DOHH2 (cell line): ENCODE results near the gene CBX3.

Source experiments
- H3F3A ChIP-seq: fragments of 200-600 bp; sonication (generic), shearing (Covaris generic); 2 replicates; pipeline ENCODE4 v1.6.0; 2016; ENCODE audit warnings: antibody characterized with exemption, mild to moderate bottlenecking; ENCODE audit not compliant: control insufficient read depth, insufficient read depth
- H3K27ac ChIP-seq: fragments of 200-600 bp; sonication (generic); 2 replicates; pipeline ENCODE4 v1.5.1; 2014; ENCODE audit warnings: low read depth, mild to moderate bottlenecking, low read length, moderate library complexity
- H3K27me3 ChIP-seq: fragments of 200-600 bp; sonication (generic); 2 replicates; pipeline ENCODE4 v1.6.1; 2014; ENCODE audit warnings: mild to moderate bottlenecking, low read length, mixed read lengths; ENCODE audit not compliant: control insufficient read depth
- H3K36me3 ChIP-seq: fragments of 200-600 bp; sonication (generic); 2 replicates; pipeline ENCODE4 v1.6.1; 2014; ENCODE audit warnings: mild to moderate bottlenecking, low read length, moderate library complexity, mixed read lengths; ENCODE audit not compliant: control insufficient read depth
- H3K4me1 ChIP-seq: fragments of 200-600 bp; sonication (generic); 2 replicates; pipeline ENCODE4 v1.6.1; 2014; ENCODE audit warnings: mild to moderate bottlenecking, low read length, mixed read lengths; ENCODE audit not compliant: control insufficient read depth
- H3K4me2 ChIP-seq: fragments of 200-600 bp; sonication (generic); 2 replicates; pipeline ENCODE4 v1.6.0; 2014; ENCODE audit warnings: mild to moderate bottlenecking, low read length, moderate library complexity
- H3K4me3 ChIP-seq: fragments of 200-600 bp; sonication (generic); 2 replicates; pipeline ENCODE4 v1.5.1; 2014; ENCODE audit warnings: mild to moderate bottlenecking, low read length, mixed read lengths
- H3K79me2 ChIP-seq: fragments of 200-600 bp; sonication (generic); 2 replicates; pipeline ENCODE4 v1.6.1; 2014; ENCODE audit warnings: mild to moderate bottlenecking, low read length, mixed read lengths; ENCODE audit not compliant: control insufficient read depth
- H3K9me2 ChIP-seq: fragments of 200-600 bp; sonication (generic); replicated peaks from 2 replicates; pipeline ENCODE4 v1.6.1; 2014; ENCODE audit warnings: mild to moderate bottlenecking, low read length, mixed read lengths; ENCODE audit not compliant: control insufficient read depth
- H3K9me3 ChIP-seq: fragments of 200-600 bp; sonication (generic); 2 replicates; pipeline ENCODE4 v1.6.1; 2014; ENCODE audit warnings: antibody characterized with exemption, low read length, mixed read lengths; ENCODE audit not compliant: control insufficient read depth, insufficient read depth
- H4K20me1 ChIP-seq: fragments of 200-600 bp; sonication (generic); 2 replicates; pipeline ENCODE4 v1.6.0; 2014; ENCODE audit warnings: low read depth, mild to moderate bottlenecking, antibody characterized with exemption, low read length, moderate library complexity; ENCODE audit not compliant: control insufficient read depth, insufficient read depth
- CTCF ChIP-seq: fragments of 200-600 bp; sonication (generic); IDR thresholded peaks from one replicate; pipeline ENCODE4 v1.5.1; 2014; ENCODE audit warnings: antibody characterized with exemption, mild to moderate bottlenecking, low read depth, low read length; ENCODE audit not compliant: poor library complexity, severe bottlenecking
- EZH2phosphoT487 ChIP-seq: fragments of 200-600 bp; sonication (generic); IDR thresholded peaks from 2 replicates; pipeline ENCODE4 v1.6.1; 2017; ENCODE audit warnings: borderline replicate concordance, mild to moderate bottlenecking, antibody characterized with exemption, low read length, moderate library complexity, mixed read lengths

Gene CBX3

GRCh38 chr7:26216049-26216448, 14.5 kb downstream of the CBX3 start:
- Histone ChIP-seq H3K4me2 (no peak overlapping the region), H3K36me3 (peaks cover 22% of the 10 kb centered on the region), H3K9me2 (no peaks in the 10 kb centered on the region), H3K27ac (no peak overlapping the region), H3K79me2 (no peaks in the 10 kb centered on the region), H4K20me1 (no peaks in the 10 kb centered on the region), H3K27me3 (peaks cover 3% of the 10 kb centered on the region; the same call in 1 of the 2 replicates), H3K9me3 (no peaks in the 10 kb centered on the region), H3K4me1 (peaks cover 19% of the 10 kb centered on the region), H3K4me3 (no peak overlapping the region), H3F3A (peaks cover 55% of the 10 kb centered on the region)
- TF ChIP-seq EZH2phosphoT487, result no peak
- TF ChIP-seq CTCF, result no peak

- Histone ChIP-seq H3K36me3 (no peaks in the 10 kb centered on the region), H3K27ac (no peak overlapping the region), H3K79me2 (no peaks in the 10 kb centered on the region), H3K9me3 (no peaks in the 10 kb centered on the region), H4K20me1 (no peaks in the 10 kb centered on the region), H3K4me2 (no peak overlapping the region), H3K4me3 (no peak overlapping the region), H3F3A (no peaks in the 10 kb centered on the region), H3K9me2 (no peaks in the 10 kb centered on the region), H3K27me3 (peaks cover 20% of the 10 kb centered on the region; the same call in 1 of the 2 replicates), H3K4me1 (no peaks in the 10 kb centered on the region)
- TF ChIP-seq EZH2phosphoT487 (no peak), CTCF (no peak)
Observed at GRCh38 chr7:26224359-26224758, 22.8 kb downstream of the CBX3 start.

- H3K36me3 ChIP-seq, result no peaks in the 10 kb centered on the region
- H4K20me1 ChIP-seq, result no peaks in the 10 kb centered on the region
- no peak overlapping the region for H3K27ac ChIP-seq
- TF ChIP-seq CTCF, result no peak
- no peak for TF ChIP-seq EZH2phosphoT487
- H3K4me1 ChIP-seq, result no peaks in the 10 kb centered on the region
- no peaks in the 10 kb centered on the region for H3K9me3 ChIP-seq
- peaks cover 18% of the 10 kb centered on the region; the same call in 1 of the 2 replicates for H3K27me3 ChIP-seq
- H3F3A ChIP-seq, result no peaks in the 10 kb centered on the region
- H3K4me2 ChIP-seq, result no peak overlapping the region
- no peaks in the 10 kb centered on the region for H3K9me2 ChIP-seq
- H3K79me2 ChIP-seq, result no peaks in the 10 kb centered on the region
- no peak overlapping the region for H3K4me3 ChIP-seq
Observed at GRCh38 chr7:26227987-26228386, 26.4 kb downstream of the CBX3 start.
